GM10266 (cell line): ENCODE measurements around the gene SIRT7.

ENCODE experiments used
- DNase-seq: peaks from one replicate; pipeline ENCODE4 v3.0.0; 2012; ENCODE audit errors: extremely low spot score
- CTCF ChIP-seq: IDR thresholded peaks from 2 replicates; pipeline ENCODE4 v1.5.1; 2012; ENCODE audit warnings: mild to moderate bottlenecking, low read depth; ENCODE audit not compliant: control insufficient read depth, insufficient read depth; ENCODE audit errors: missing control alignments

Gene SIRT7

GRCh38 chr17:81877569-81877968 is 40.4 kb downstream of the SIRT7 start:
- no peak for TF ChIP-seq CTCF
- DNase-seq = no peak

GRCh38 chr17:81871387-81872230 is 46.4 kb downstream of the SIRT7 start:
- peak; percentile 99 for DNase-seq
- TF ChIP-seq CTCF = peak; percentile 47

- TF ChIP-seq CTCF = no peak
These were observed 47.0 kb downstream of the SIRT7 start, which contains the start of gene ARHGDIA for GRCh38 chr17:81870981-81871386. Gene ARHGDIA, minus strand, starts transcription at chr17:81871337. Its CDS starts 1,407 bp downstream, at chr17:81869930.

GRCh38 chr17:81870131-81870980 is 47.6 kb downstream of the SIRT7 start:
- TF ChIP-seq CTCF = no peak
- peak; percentile 66 for DNase-seq

More at GRCh38 chr17:81870981-81871386, 47.0 kb downstream of the SIRT7 start, which contains the start of gene ARHGDIA:
- no peak for DNase-seq

GRCh38 chr17:81869221-81870130 is 48.5 kb downstream of the SIRT7 start:
- peak; percentile 76 for TF ChIP-seq CTCF
- peak; percentile 79 for DNase-seq

GRCh38 chr17:81868674-81869220 is 49.2 kb downstream of the SIRT7 start:
- TF ChIP-seq CTCF = no peak
- no peak for DNase-seq
